ENCODE results near the gene SPOCD1.

DNA sequence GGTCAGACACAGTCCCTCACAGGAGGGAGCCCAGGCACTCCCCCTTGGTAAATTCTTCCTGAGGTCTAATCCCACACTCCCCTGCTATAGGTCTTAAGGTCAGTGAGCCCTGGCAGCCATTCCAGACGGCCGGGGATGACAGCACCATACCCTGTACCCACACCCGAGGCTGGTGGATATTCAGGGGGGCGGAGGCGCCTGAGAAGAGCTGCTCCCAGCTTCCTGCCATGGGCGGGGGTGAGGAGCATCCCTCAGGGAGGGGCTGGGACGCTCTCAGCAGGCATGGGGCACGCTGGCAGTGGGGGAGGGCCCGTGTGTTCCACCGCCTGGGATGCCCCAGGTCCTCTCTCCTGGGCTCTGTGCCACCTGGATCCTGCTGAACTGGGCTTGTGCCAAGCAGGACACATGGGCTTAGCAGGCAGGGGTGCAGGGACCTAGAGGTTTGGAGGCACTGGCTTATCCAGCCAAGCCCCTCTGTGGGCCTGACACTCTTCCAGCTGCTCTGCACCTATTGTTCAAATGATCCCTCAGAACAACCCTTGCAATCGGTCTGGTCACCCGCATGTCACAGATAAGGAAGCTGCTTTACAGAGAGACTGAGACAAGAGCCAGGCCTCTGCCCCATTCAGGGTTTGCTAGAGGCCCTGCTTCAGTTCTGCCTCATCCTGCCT, 46.0 kb downstream of the SPOCD1 start:
- TF ChIP-seq CTCF (IDR thresholded peaks at IDR 0.05; ENCODE audit: low read depth, low read length), result no peak
- TF ChIP-seq, protein P1, sequence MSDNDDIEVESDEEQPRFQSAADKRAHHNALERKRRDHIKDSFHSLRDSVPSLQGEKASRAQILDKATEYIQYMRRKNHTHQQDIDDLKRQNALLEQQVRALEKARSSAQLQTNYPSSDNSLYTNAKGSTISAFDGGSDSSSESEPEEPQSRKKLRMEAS (IDR thresholded peaks at IDR 0.05; ENCODE audit: low read depth, low read length), result no peak
